ENCODE measurements around the gene MYLK3.

MYLK3 gene

GRCh38 chr16:46727184-46727583, 21.0 kb downstream of the MYLK3 start:
- no peak for ATAC-seq

GRCh38 chr16:46721885-46722284, 26.3 kb downstream of the MYLK3 start:
- ATAC-seq = no peak

GRCh38 chr16:46720619-46721018, 27.5 kb downstream of the MYLK3 start:
- no peak for ATAC-seq

DNA sequence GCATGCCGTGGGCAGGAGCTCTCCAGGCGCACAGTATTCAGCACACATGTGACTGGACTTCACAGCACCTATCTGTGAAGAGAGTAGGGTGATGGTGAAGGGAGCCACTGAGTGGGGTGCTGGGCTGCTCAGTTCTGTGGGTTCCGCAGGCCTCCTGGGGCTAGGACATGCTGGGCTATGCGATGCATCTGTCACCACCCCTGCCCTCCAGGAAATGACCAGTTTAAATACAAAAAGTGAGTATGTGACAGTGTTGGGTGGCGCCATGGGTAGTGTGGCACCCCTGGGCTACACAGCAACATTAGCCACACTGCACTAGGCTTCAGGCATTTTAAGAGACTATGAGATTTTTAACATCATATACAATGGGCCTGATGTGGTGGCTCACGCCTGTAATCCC, 28.6 kb downstream of the MYLK3 start:
- ATAC-seq = no peak

GRCh38 chr16:46718214-46718613, 29.9 kb downstream of the MYLK3 start:
- no peak for ATAC-seq

- ATAC-seq = no peak
Observed at GRCh38 chr16:46717692-46718091, 30.5 kb downstream of the MYLK3 start.

DNA sequence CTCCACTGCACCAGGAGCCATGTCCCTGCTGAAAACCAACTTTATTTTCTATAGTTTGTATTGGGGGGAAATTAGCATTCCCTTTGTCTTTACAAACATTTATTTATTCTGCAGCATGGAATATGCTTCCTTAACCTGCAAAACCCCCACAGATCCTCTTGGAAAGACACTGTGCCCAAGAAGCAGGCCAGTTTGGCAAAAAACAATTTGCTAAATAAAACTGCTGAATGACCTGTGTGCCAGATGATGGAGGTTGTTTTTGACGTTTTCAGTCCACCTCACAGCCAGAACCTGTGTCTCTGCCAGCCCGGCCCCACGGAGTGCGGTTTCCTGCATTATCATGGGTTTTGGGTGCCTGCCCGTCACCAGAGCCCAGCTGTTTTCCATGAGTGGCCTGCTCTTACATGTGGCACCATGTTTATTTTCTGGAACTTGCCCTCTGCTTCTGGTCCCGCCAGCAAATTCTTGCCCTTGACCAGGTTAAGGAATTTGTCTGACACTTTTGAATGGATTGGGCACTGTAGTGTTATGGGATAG, 32.3 kb downstream of the MYLK3 start:
- ATAC-seq = no peak

DNA sequence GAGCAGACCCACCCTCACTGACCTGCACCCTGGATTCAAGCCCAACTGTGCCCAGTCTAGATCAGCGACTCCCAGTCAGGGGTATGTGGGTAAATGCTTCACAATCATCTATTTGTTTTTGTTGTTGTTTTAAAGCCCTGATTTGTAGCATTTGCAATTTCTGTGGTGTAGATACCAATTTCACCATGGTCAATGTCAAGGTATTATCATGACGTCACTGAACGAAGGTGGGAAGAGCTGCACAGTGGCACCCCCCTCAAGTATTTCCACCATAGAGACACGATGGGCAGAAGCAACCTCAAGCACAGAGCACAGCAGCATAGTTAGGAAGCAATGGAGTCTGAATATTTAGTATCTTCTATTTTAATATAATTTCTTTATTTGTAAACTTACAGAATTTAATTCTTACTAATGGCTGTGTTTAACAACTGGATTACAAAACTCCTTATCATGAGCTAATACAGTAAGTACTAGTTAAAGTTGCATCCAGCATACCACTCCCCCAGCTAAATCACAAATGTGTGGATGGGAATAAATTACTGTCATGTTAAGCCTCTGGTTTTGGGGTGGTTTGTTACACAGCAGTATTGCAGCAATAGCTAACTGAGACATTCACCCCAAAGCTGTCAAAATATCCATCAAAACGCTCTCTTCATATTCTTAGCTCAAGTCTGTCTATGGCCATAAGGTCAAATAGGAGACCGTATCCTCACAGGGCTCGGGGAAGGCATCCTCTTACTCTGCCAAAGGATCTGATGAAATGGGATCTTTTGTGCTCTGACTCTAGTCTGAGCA, 33.1 kb downstream of the MYLK3 start:
- no peak for ATAC-seq

- ATAC-seq = no peak
Observed at GRCh38 chr16:46713634-46714033, 34.5 kb downstream of the MYLK3 start.

DNA sequence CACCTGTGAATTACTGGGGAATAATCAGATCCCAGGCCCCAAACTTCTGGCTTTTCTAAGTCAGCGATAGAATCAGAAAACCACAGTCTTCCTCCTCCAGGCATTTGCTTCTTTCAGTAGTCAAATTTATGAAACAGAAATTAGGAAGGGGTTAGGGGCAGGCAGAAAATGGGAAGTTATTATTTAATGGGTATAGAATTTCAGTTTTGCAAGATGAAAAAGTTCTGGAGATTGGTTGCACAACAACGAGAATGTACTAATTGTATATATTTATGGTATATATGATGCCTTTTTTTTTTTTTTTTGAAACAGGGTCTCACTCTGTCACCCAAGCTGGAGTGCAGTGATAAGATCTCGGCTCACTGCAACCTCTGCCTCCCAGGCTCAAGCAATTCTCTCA, 35.2 kb downstream of the MYLK3 start:
- ATAC-seq = no peak

DNA sequence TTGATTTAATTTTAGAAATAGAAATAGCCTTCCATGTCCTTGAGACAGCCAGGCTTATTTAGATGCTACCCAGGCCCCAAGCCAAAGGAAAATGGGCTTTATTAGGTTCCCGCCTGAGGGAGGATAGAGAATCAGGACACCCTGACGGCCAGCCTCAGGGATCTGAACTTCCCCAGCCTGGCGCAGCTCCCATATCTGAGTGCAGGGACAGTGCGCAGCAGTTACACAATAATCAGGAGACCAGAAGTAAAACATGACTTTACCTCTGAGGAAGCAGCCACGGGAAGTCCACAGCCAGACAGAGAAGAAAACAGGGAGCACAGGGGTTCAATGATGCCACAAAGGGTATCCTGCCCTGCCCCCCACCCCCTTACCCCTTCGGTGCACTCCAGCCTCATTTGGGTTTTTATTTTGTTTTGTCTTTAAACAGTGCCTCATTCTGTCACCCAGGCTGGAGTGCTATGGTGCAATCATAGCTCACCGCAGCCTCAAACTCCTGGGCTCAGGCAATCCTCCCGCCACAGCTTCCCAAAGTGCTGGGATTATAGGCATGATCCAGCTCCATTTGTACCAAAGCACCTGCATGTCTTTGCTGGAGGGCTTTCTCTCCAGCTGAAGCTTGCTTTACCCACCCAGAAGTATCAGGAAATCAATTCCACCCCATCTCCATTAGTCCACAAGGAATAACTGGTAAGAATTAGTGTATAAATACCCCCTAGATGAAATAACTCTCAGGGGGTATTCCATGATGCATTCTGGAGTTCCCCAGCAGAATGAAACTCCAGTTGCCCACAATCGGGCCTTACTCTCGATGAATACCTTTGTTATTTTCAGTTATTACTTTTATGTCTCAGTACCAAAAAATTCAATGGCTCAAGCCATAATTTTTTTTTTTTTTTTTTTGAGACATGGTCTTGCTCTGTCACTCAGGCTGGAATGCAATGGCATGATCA, 36.8 kb downstream of the MYLK3 start:
- no peak for ATAC-seq

- no peak for ATAC-seq
Observed at GRCh38 chr16:46709469-46710005, 38.6 kb downstream of the MYLK3 start.

GRCh38 chr16:46706642-46707041, 41.5 kb downstream of the MYLK3 start:
- no peak for ATAC-seq

DNA sequence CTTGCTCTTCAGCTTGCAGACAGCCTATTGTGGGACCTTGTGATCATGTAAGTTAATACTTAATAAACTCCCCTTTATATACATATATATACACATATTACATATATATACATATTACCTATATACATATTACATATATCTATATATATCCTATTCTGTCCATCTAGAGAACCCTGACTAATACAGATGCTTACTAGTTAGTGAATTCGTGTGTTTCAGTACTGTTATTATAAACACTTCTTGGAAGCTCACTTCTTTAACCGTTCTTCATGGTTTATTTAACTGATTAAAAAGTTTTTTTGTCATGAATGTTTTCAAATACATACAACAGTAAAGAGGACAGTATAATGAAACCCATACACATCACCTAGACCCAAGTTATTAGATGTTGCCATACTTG, 46.1 kb downstream of the MYLK3 start:
- no peak for ATAC-seq

DNA sequence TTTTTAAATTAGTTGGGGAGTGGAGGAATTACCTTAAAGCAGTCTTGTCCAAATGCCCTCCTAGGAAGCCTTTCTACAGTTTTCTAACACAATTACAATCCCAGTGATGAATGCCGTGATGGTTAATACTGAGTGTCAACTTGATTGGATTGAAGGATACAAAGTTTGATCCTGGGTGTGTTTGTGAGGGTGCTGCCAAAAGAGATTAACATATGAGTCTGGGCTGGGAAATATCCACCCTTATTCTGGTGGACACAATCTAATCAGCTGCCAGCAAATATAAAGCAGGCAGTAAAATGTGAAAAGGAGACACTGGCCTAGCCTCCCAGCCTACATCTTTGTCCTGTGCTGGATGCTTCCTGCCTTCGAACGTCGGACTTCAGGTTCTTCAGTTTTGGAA, 46.5 kb downstream of the MYLK3 start:
- ATAC-seq = no peak

DNA sequence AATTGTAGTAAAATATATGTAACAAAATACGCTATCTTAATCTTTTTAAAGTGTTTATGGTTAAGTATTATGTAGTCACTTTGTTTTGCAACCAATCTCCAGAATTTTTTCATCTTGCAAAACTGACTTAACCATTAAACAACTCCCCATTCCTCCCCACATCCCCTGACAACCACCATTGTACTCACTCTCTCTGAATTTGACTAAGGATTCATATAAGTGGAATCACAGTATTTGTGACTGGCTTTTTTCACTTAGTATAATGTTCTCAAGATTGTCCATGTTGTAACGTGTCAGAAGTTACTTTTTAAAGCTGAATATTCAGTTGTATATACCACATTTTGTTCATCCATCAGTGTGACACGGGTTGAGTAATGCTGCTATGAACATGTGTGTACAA, 48.1 kb downstream of the MYLK3 start:
- ATAC-seq = no peak

- ATAC-seq = no peak
Observed at GRCh38 chr16:46696957-46697356, 51.2 kb downstream of the MYLK3 start.

DNA sequence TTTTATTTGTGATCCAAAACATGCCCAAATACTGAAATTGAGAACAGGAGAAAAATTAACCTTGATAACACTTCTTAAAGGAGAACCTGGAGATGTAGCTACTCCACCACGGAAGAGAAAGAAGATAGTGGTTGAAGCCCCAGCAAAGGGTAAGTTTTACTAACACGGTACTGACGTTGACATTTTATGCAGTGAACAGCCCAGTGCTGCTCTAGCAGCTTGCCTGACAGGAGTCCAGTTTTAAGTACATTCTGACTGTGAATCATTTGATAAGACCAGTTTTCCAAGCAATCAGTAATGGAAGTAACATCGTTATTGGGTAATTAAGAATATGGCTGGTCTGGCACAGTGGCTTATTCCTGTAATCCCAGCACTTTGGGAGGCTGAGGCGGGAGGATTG, 52.2 kb downstream of the MYLK3 start:
- no peak for ATAC-seq

DNA sequence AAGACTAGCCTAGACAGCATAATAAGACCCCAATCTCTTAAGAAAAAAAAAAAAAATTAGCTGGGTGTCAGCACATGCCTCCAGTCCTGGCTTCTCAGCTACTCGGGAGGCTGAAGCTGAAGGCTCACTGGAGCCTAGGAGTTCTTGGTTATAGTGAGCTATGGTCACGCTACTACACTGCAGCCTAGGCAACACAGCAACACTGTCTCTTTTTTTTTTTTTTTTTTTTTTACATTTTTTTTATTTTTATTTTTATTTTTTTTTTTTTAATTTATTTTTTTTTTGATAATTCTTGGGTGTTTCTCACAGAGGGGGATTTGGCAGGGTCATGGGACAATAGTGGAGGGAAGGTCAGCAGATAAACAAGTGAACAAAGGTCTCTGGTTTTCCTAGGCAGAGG, 54.5 kb downstream of the MYLK3 start:
- no peak for ATAC-seq

- no peak for ATAC-seq
Observed at GRCh38 chr16:46691726-46692125, 56.4 kb downstream of the MYLK3 start.

DNA sequence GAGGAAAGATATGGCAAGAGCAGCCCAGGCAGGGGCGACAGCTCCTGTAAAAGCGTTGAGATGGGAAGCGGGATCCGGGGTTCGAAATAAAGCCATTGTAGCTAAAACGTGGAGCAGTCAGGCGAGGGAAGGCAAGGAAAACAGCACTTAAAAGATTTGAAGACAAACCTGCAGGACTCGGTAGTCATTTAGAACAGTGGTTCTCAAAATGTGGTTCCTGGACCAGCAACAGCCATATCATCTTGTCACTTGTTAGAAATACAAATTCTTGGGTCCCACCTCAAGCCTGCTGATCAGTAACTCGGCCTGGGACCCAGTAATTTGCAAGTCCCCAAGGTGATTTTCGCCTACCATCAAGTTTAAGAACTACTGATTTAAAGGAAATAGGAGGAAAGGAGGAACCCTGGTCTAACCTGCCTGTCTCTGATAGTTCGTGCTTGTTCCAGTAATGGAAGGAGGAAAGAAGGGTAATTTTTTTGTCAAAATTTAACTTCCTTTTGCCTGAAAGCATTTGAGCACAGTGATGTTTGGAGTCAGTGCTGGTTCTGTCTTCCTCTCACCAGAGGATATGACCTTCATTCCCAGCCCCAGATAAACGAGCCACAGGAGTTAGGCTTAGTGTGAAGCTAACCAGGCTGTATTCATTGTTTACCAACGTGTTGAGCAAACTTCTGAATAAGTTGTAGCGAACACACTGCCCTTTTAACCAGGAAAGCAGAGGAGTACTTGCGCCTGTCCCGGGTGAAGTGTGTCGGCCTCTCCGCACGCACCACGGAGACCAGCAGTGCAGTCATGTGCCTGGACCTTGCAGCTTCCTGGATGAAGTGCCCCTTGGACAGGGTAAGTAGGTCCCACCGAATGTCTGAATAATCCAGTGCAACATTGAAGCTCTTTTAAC, 57.6 kb downstream of the MYLK3 start:
- ATAC-seq = no peak

All from activated CD4-positive, CD25-positive, alpha-beta regulatory T cell treated with anti-CD3 and anti-CD28 coated beads, Interleukin-2, amount 50 U/mL, for 24 hours (primary cell).